CD14-positive monocyte (primary cell): ENCODE results near the gene PSMD3. TPM values are rescaled to one million over a fixed set of nuclear protein-coding genes. Genes with fewer than 3 reads are reported as not detected.

Experiments
- DNase-seq, 3 donors: peaks; one replicate each; pipeline ENCODE4 v3.0.0-alpha.2; 2011 to 2022
- H2AFZ ChIP-seq: 2 replicates; pipeline ENCODE4 v1.6.0; 2012; ENCODE audit warnings: mild to moderate bottlenecking, low read depth, low read length, inconsistent platforms; ENCODE audit not compliant: insufficient read depth, poor library complexity, severe bottlenecking
- H3K27ac ChIP-seq, 2 donors: 1 replicate in 1 of 2; 2 replicates in 1 of 2; pipeline ENCODE4 v1.5.1; 2012 to 2013; ENCODE audit warnings: low read length in 2 of 2, control low read depth in 1 of 2, inconsistent platforms in 1 of 2, low read depth in 1 of 2, mild to moderate bottlenecking in 1 of 2
- H3K27me3 ChIP-seq, 2 donors: one replicate each; pipeline versions ENCODE4 v1.6.0 to v1.6.1; 2011 to 2013; ENCODE audit warnings: low read length in 2 of 2; ENCODE audit not compliant: control insufficient read depth in 2 of 2, insufficient read depth in 2 of 2
- H3K36me3 ChIP-seq, 2 donors: replicated peaks in 1 of 2; 1 replicate in 1 of 2; 2 replicates in 1 of 2; pipeline versions ENCODE4 v1.5.1 to v1.6.1; 2012 to 2013; ENCODE audit warnings: low read length in 2 of 2, control low read depth in 1 of 2, inconsistent platforms in 1 of 2, mild to moderate bottlenecking in 1 of 2; ENCODE audit not compliant: insufficient read depth in 2 of 2, control insufficient read depth in 1 of 2
- H3K4me1 ChIP-seq, 2 donors: 1 replicate in 1 of 2; 2 replicates in 1 of 2; pipeline versions ENCODE4 v1.5.1 to v1.6.1; 2012 to 2013; ENCODE audit warnings: low read length in 2 of 2, control low read depth in 1 of 2, inconsistent platforms in 1 of 2, mild to moderate bottlenecking in 1 of 2, moderate library complexity in 1 of 2; ENCODE audit not compliant: insufficient read depth in 2 of 2, control insufficient read depth in 1 of 2
- H3K4me2 ChIP-seq: replicated peaks from 2 replicates; pipeline ENCODE3; 2012; ENCODE audit warnings: low read length, moderate library complexity, mild to moderate bottlenecking; ENCODE audit not compliant: poor library complexity, severe bottlenecking; ENCODE audit errors: extremely low read depth
- H3K4me3 ChIP-seq, 3 experiments: fragments of 200-600 bp in 1 of 3; sonication (generic) in 1 of 3; replicated peaks in 1 of 3; 1 replicate in 2 of 3; 2 replicates in 1 of 3; pipeline ENCODE4 v1.5.1; 2011 to 2013; ENCODE audit warnings: low read length in 3 of 3, mild to moderate bottlenecking in 3 of 3, control low read depth in 2 of 3, low read depth in 2 of 3, inconsistent platforms in 1 of 3, moderate library complexity in 1 of 3
- H3K79me2 ChIP-seq: 2 replicates; pipeline ENCODE4 v1.6.0; 2012; ENCODE audit warnings: mild to moderate bottlenecking, control low read depth, inconsistent platforms, low read length, moderate library complexity; ENCODE audit not compliant: insufficient read depth
- H3K9ac ChIP-seq: 2 replicates; pipeline ENCODE4 v1.6.0; 2017; ENCODE audit warnings: low read length, mild to moderate bottlenecking; ENCODE audit not compliant: insufficient read depth, poor library complexity, severe bottlenecking
- H3K9me3 ChIP-seq, 2 donors: replicated peaks in 1 of 2; 1 replicate in 1 of 2; 2 replicates in 1 of 2; pipeline versions ENCODE4 v1.5.1 to v1.6.1; 2012 to 2013; ENCODE audit warnings: low read length in 2 of 2, control low read depth in 1 of 2; ENCODE audit not compliant: control insufficient read depth in 1 of 2, insufficient read depth in 1 of 2
- H4K20me1 ChIP-seq: 2 replicates; pipeline ENCODE4 v1.6.0; 2012; ENCODE audit warnings: mild to moderate bottlenecking, low read length, control low read depth, moderate library complexity; ENCODE audit not compliant: insufficient read depth
- H3K27ac Mint-ChIP-seq, 7 donors: one replicate each; pipeline ENCODE4 v1.8.0; 2020; ENCODE audit warnings: mild to moderate bottlenecking in 7 of 7, mixed read lengths in 7 of 7, moderate library complexity in 6 of 7, inconsistent platforms in 2 of 7
- H3K27me3 Mint-ChIP-seq, 3 donors: one replicate each; pipeline ENCODE4 v1.8.0; 2021 to 2022; ENCODE audit warnings: low read depth in 3 of 3, mild to moderate bottlenecking in 3 of 3, mixed read lengths in 3 of 3, moderate library complexity in 3 of 3, inconsistent platforms in 1 of 3
- H3K36me3 Mint-ChIP-seq, 2 donors: one replicate each; pipeline ENCODE4 v1.8.0; 2020; ENCODE audit warnings: mixed read lengths in 2 of 2, inconsistent platforms in 1 of 2, mild to moderate bottlenecking in 1 of 2
- H3K4me1 Mint-ChIP-seq: one replicate; pipeline ENCODE4 v1.8.0; 2020; ENCODE audit warnings: mild to moderate bottlenecking, mixed read lengths
- H3K4me3 Mint-ChIP-seq, 2 donors: one replicate each; pipeline ENCODE4 v1.8.0; 2020; ENCODE audit warnings: mild to moderate bottlenecking in 2 of 2, mixed read lengths in 2 of 2, moderate library complexity in 1 of 2
- H3K9me3 Mint-ChIP-seq, 7 donors: one replicate each; pipeline ENCODE4 v1.8.0; 2020 to 2022; ENCODE audit warnings: mixed read lengths in 7 of 7, mild to moderate bottlenecking in 6 of 7, moderate library complexity in 6 of 7, inconsistent platforms in 2 of 7
- CTCF ChIP-seq: fragments of 200-600 bp; IDR thresholded peaks from one replicate; pipeline ENCODE4 v1.8.0; 2022; ENCODE audit warnings: antibody characterized with exemption, mild to moderate bottlenecking
- WGBS: methylation state at CpG from one replicate; pipeline ENCODE4 v1.1.5; 2013; ENCODE audit warnings: missing lambda C conversion rate; ENCODE audit not compliant: insufficient coverage; 5-methylcytosine and 5-hydroxymethylcytosine counted together
- intact Hi-C, 2 donors: fragments of 100-400 bp; cut with micrococcal nuclease; formaldehyde crosslinking; loops; one replicate each; pipeline versions ENCODE4 v1.15.0 to v1.15.1; 2023
- polyA plus RNA-seq, 3 donors: library from polyadenylated mRNA; depleted of rRNA in 1 of 3; unstranded in 2 of 3; stranded (reverse) in 1 of 3; fragments of 300-500 nt in 2 of 3; fragments of >200 nt in 1 of 3; fragmentation: Illumina TruSeq in 2 of 3; gene quantifications; 1 replicate in 2 of 3; 2 replicates in 1 of 3; pipeline ENCODE4 v1.2.3, GENCODE V29; 2012 to 2021

PSMD3 gene
- polyA plus RNA-seq, 3 donors: 48.4 to 63.2 (median 48.8) TPM

GRCh38 chr17:39972271-39972670 lies 8.3 kb upstream of the PSMD3 start:
- 5% methylated on average over 2 of the region's 3 CpGs for WGBS
- peak overlapping the region; percentile 19 for H3K9ac ChIP-seq
- DNase-seq: peak; percentile 59 to 80 (median 79)
- H3K79me2 ChIP-seq: no peaks in the 10 kb centered on the region
- no peak for TF ChIP-seq CTCF
- no peaks in the 10 kb centered on the region for H3K27me3 ChIP-seq
- no peaks in the 10 kb centered on the region for H4K20me1 ChIP-seq
- intact Hi-C loops: no loop called here
- Mint-ChIP-seq H3K9me3 (peaks cover 0 to under 1% (median 0%) of the 10 kb centered on the region in 7 donors), H3K4me3 (peak overlapping the region; percentile 61 to 74), H3K4me1 (peaks cover 57% of the 10 kb centered on the region), H3K27me3 (peaks cover 2 to 13% (median 6%) of the 10 kb centered on the region in 3 donors), H3K27ac (peak overlapping the region in 5 of 7 donors; percentile 74 to 95 (median 91)), H3K36me3 (no peaks in the 10 kb centered on the region)
- peaks cover 57 to 64% of the 10 kb centered on the region in 2 donors for H3K4me1 ChIP-seq
- no peaks in the 10 kb centered on the region for H3K36me3 ChIP-seq
- no peaks in the 10 kb centered on the region for H3K9me3 ChIP-seq
- peak overlapping the region in 1 of 3 experiments; percentile 31 for H3K4me3 ChIP-seq
- no peak overlapping the region for H2AFZ ChIP-seq
- peak overlapping the region; percentile 64 to 65 for H3K27ac ChIP-seq
- H3K4me2 ChIP-seq: peak overlapping the region; percentile 56

GRCh38 chr17:39973496-39973895 lies 7.1 kb upstream of the PSMD3 start:
- Mint-ChIP-seq H3K4me1 (peaks cover 45% of the 10 kb centered on the region), H3K27ac (peak overlapping the region in 2 of 7 donors; percentile 5 to 49), H3K27me3 (peaks cover 2 to 12% (median 6%) of the 10 kb centered on the region in 3 donors), H3K9me3 (no peaks in the 10 kb centered on the region), H3K4me3 (no peak overlapping the region), H3K36me3 (no peaks in the 10 kb centered on the region)
- H4K20me1 ChIP-seq: no peaks in the 10 kb centered on the region
- H3K4me3 ChIP-seq: no peak overlapping the region
- WGBS: 75% methylated on average over 2 of the region's 2 CpGs
- H3K36me3 ChIP-seq: no peaks in the 10 kb centered on the region
- intact Hi-C loops: no loop called here
- no peaks in the 10 kb centered on the region for H3K79me2 ChIP-seq
- no peak for TF ChIP-seq CTCF
- H3K9ac ChIP-seq: no peak overlapping the region
- H3K4me1 ChIP-seq: peaks cover 45 to 53% of the 10 kb centered on the region in 2 donors
- H3K9me3 ChIP-seq: no peaks in the 10 kb centered on the region
- H3K27me3 ChIP-seq: no peaks in the 10 kb centered on the region
- no peak overlapping the region for H3K27ac ChIP-seq
- peak in 2 of 3 donors; percentile 26 to 35 for DNase-seq
- H2AFZ ChIP-seq: no peak overlapping the region
- no peak overlapping the region for H3K4me2 ChIP-seq
